Activated naive CD8-positive, alpha-beta T cell treated with anti-CD3 and anti-CD28 coated beads, Interleukin-2, amount 50 U/mL, for 16 hours (primary cell): Measurements from ENCODE around the gene RNF212.

ENCODE experiments used
- DNase-seq: peaks from one replicate; pipeline ENCODE4 v3.0.0-alpha.2; 2020; ENCODE audit warnings: low read depth, low spot score

RNF212 gene

GRCh38 chr4:1090465-1091440 is 22.6 kb downstream of the RNF212 start:
- DNase-seq = no peak

- DNase-seq = no peak
These were observed 23.3 kb downstream of the RNF212 start for GRCh38 chr4:1090036-1090435.

GRCh38 chr4:1087371-1087770 is 26.0 kb downstream of the RNF212 start:
- DNase-seq = no peak

GRCh38 chr4:1086011-1086410 is 27.4 kb downstream of the RNF212 start:
- no peak for DNase-seq

- DNase-seq = no peak
These were observed 28.0 kb downstream of the RNF212 start for GRCh38 chr4:1085404-1085799.

- no peak for DNase-seq
These were observed 28.5 kb downstream of the RNF212 start for GRCh38 chr4:1084796-1085403.

- DNase-seq = no peak
These were observed 29.0 kb downstream of the RNF212 start for GRCh38 chr4:1084394-1084793.

GRCh38 chr4:1082215-1083182 is 30.9 kb downstream of the RNF212 start:
- no peak for DNase-seq

- DNase-seq = no peak
These were observed 31.7 kb downstream of the RNF212 start for GRCh38 chr4:1081689-1082040.

- no peak for DNase-seq
These were observed 32.2 kb downstream of the RNF212 start for GRCh38 chr4:1080961-1081688.

- DNase-seq = no peak
These were observed 32.9 kb downstream of the RNF212 start for GRCh38 chr4:1080432-1080831.

- no peak for DNase-seq
These were observed 33.6 kb downstream of the RNF212 start for GRCh38 chr4:1079711-1080265.

GRCh38 chr4:1078490-1078889 is 34.9 kb downstream of the RNF212 start:
- no peak for DNase-seq

GRCh38 chr4:1077711-1078477 is 35.5 kb downstream of the RNF212 start:
- DNase-seq = no peak

GRCh38 chr4:1075809-1076699 is 37.3 kb downstream of the RNF212 start:
- no peak for DNase-seq

- no peak for DNase-seq
These were observed 38.1 kb downstream of the RNF212 start for GRCh38 chr4:1075225-1075624.

- DNase-seq = no peak
These were observed 39.3 kb downstream of the RNF212 start for GRCh38 chr4:1074077-1074476.

GRCh38 chr4:1072830-1073446 is 40.4 kb downstream of the RNF212 start:
- DNase-seq = no peak

GRCh38 chr4:1069394-1069793 is 44.0 kb downstream of the RNF212 start:
- no peak for DNase-seq
